ENCODE measurements around the gene WNT8B.

The WNT8B gene

GRCh38 chr10:100468978-100469377 lies 6.2 kb downstream of the WNT8B start:
- DNase-seq (ENCODE audit: low read depth in 1 of 2, low spot score in 1 of 2): no peak
- in situ Hi-C loops (cut with HindIII; ENCODE audit: low pct_unique_long_range_greater_than_20kb, low sequenced_read_pairs): no loop called here
- TF ChIP-seq JUND (IDR thresholded peaks at IDR 0.05; ENCODE audit: low read depth): no peak

- in situ Hi-C loops (cut with HindIII; ENCODE audit: low pct_unique_long_range_greater_than_20kb, low sequenced_read_pairs): no loop called here
- DNase-seq (ENCODE audit: low read depth in 1 of 2, low spot score in 1 of 2): no peak
- no peak for TF ChIP-seq JUND (IDR thresholded peaks at IDR 0.05; ENCODE audit: low read depth)
These were observed 6.9 kb downstream of the WNT8B start for GRCh38 chr10:100469756-100470155.

GRCh38 chr10:100470367-100470766 lies 7.6 kb downstream of the WNT8B start:
- in situ Hi-C loops (cut with HindIII; ENCODE audit: low pct_unique_long_range_greater_than_20kb, low sequenced_read_pairs): no loop called here
- no peak for TF ChIP-seq JUND (IDR thresholded peaks at IDR 0.05; ENCODE audit: low read depth)
- DNase-seq (ENCODE audit: low read depth in 1 of 2, low spot score in 1 of 2): no peak

- no peak for TF ChIP-seq JUND (IDR thresholded peaks at IDR 0.05; ENCODE audit: low read depth)
- in situ Hi-C loops (cut with HindIII; ENCODE audit: low pct_unique_long_range_greater_than_20kb, low sequenced_read_pairs): no loop called here
- no peak for DNase-seq (ENCODE audit: low read depth in 1 of 2, low spot score in 1 of 2)
These were observed 15.2 kb downstream of the WNT8B start for GRCh38 chr10:100477970-100478369.

GRCh38 chr10:100479037-100479436 lies 16.2 kb downstream of the WNT8B start:
- in situ Hi-C loops (cut with HindIII; ENCODE audit: low pct_unique_long_range_greater_than_20kb, low sequenced_read_pairs): no loop called here
- TF ChIP-seq JUND (IDR thresholded peaks at IDR 0.05; ENCODE audit: low read depth): no peak

GRCh38 chr10:100480002-100480401 lies 17.2 kb downstream of the WNT8B start:
- DNase-seq (ENCODE audit: low read depth in 1 of 2, low spot score in 1 of 2): no peak
- in situ Hi-C loops (cut with HindIII; ENCODE audit: low pct_unique_long_range_greater_than_20kb, low sequenced_read_pairs): no loop called here
- no peak for TF ChIP-seq JUND (IDR thresholded peaks at IDR 0.05; ENCODE audit: low read depth)

More at GRCh38 chr10:100479037-100479436, 16.2 kb downstream of the WNT8B start:
- DNase-seq (ENCODE audit: low read depth in 1 of 2, low spot score in 1 of 2): no peak

- in situ Hi-C loops (cut with HindIII; ENCODE audit: low pct_unique_long_range_greater_than_20kb, low sequenced_read_pairs): no loop called here
- DNase-seq (ENCODE audit: low read depth in 1 of 2, low spot score in 1 of 2): peak; percentile 85 to 95
- TF ChIP-seq JUND (IDR thresholded peaks at IDR 0.05; ENCODE audit: low read depth): no peak
These were observed 18.8 kb downstream of the WNT8B start for GRCh38 chr10:100481462-100482081.

GRCh38 chr10:100482181-100482833 lies 19.5 kb downstream of the WNT8B start:
- no peak for TF ChIP-seq JUND (IDR thresholded peaks at IDR 0.05; ENCODE audit: low read depth)
- in situ Hi-C loops (cut with HindIII; ENCODE audit: low pct_unique_long_range_greater_than_20kb, low sequenced_read_pairs): no loop called here
- peak; percentile 72 to 82 for DNase-seq (ENCODE audit: low read depth in 1 of 2, low spot score in 1 of 2)

- no peak for TF ChIP-seq JUND (IDR thresholded peaks at IDR 0.05; ENCODE audit: low read depth)
These were observed 20.0 kb downstream of the WNT8B start for GRCh38 chr10:100482834-100483185.

GRCh38 chr10:100483876-100484666 lies 21.3 kb downstream of the WNT8B start:
- DNase-seq (ENCODE audit: low read depth in 1 of 2, low spot score in 1 of 2): no peak
- in situ Hi-C loops (cut with HindIII; ENCODE audit: low pct_unique_long_range_greater_than_20kb, low sequenced_read_pairs): no loop called here

More at GRCh38 chr10:100482834-100483185, 20.0 kb downstream of the WNT8B start:
- no peak for DNase-seq (ENCODE audit: low read depth in 1 of 2, low spot score in 1 of 2)
- in situ Hi-C loops (cut with HindIII; ENCODE audit: low pct_unique_long_range_greater_than_20kb, low sequenced_read_pairs): no loop called here

GRCh38 chr10:100485366-100485765 lies 22.6 kb downstream of the WNT8B start:
- no peak for TF ChIP-seq JUND (IDR thresholded peaks at IDR 0.05; ENCODE audit: low read depth)
- in situ Hi-C loops (cut with HindIII; ENCODE audit: low pct_unique_long_range_greater_than_20kb, low sequenced_read_pairs): no loop called here
- no peak for DNase-seq (ENCODE audit: low read depth in 1 of 2, low spot score in 1 of 2)

More at GRCh38 chr10:100483876-100484666, 21.3 kb downstream of the WNT8B start:
- TF ChIP-seq JUND (IDR thresholded peaks at IDR 0.05; ENCODE audit: low read depth): no peak

GRCh38 chr10:100485801-100486495 lies 23.1 kb downstream of the WNT8B start:
- TF ChIP-seq JUND (IDR thresholded peaks at IDR 0.05; ENCODE audit: low read depth): no peak
- no peak for DNase-seq (ENCODE audit: low read depth in 1 of 2, low spot score in 1 of 2)
- in situ Hi-C loops (cut with HindIII; ENCODE audit: low pct_unique_long_range_greater_than_20kb, low sequenced_read_pairs): no loop called here

Data from T47D (cell line).